ENCODE measurements around the gene RBM45.
"Not testable (repeated sequence)": the region's sequence is repeated elsewhere in the genome, so short reads cannot be mapped to it uniquely, and the experiment has no call there.

The RBM45 gene

GRCh38 chr2:178076130-178076529, 36.1 kb upstream of the RBM45 start:
- Histone ChIP-seq H2BK5ac (ENCODE audit: low read length) (no peak overlapping the region), H3K9ac (ENCODE audit: low read length) (no peak overlapping the region), H3K4me2 (ENCODE audit: low read length) (no peak overlapping the region), H2BK15ac (replicated peaks; ENCODE audit: low read depth) (no peak overlapping the region), H3K79me2 (ENCODE audit: control insufficient read depth, insufficient read depth, low read length) (no peaks in the 10 kb centered on the region), H2BK120ac (ENCODE audit: low read depth, low read length) (no peak overlapping the region), H4K5ac (ENCODE audit: low read length) (no peak overlapping the region), H3K79me1 (ENCODE audit: low read length) (no peaks in the 10 kb centered on the region), H3K4me3 (ENCODE audit: low read length) (no peak overlapping the region), H3K56ac (ENCODE audit: low read length) (no peak overlapping the region), H3K4me1 (ENCODE audit: control insufficient read depth, low read depth, low read length) (no peaks in the 10 kb centered on the region), H3K4ac (ENCODE audit: low read depth, low read length) (no peak overlapping the region), H3K18ac (ENCODE audit: low read length) (no peak overlapping the region), H3K27me3 (ENCODE audit: insufficient read depth, low read length, poor library complexity) (no peaks in the 10 kb centered on the region), H3K36me3 (ENCODE audit: control insufficient read depth, insufficient read depth, low read length) (no peaks in the 10 kb centered on the region), H3K23ac (ENCODE audit: low read length) (no peak overlapping the region), H3K27ac (ENCODE audit: low read depth, low read length) (no peak overlapping the region), H2AK5ac (ENCODE audit: low read length) (no peak overlapping the region), H4K8ac (ENCODE audit: low read depth, low read length) (no peak overlapping the region)
- DNase-seq: no peak

DNA sequence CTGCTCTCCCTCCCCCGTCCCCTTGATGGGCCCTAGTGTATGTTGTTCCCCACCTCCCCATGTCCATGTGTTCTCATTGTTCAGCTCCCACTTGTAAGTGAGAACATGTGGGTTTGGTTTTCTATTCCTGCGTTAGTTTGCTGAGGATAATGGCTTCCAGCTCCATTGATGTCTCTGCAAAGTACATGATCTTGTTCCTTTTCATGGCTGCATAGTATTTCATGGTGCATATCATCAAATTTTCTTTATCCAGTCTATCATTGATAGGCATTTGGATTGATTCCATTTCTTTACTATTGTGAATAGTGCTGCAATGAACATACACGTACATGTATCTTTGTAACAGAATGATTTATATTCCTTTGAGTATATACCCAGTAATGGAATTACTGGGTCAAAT, 33.0 kb upstream of the RBM45 start:
- WGBS (ENCODE audit: extremely low coverage, insufficient coverage, low lambda C conversion rate): no CpG with 5 or more reads among the region's 3 CpGs
- not testable (repeated sequence) for H3K4me3 ChIP-seq (ENCODE audit: low read length); H3K56ac ChIP-seq (ENCODE audit: low read length); H2BK120ac ChIP-seq (ENCODE audit: low read depth, low read length); H3K27ac ChIP-seq (ENCODE audit: low read depth, low read length); DNase-seq; H3K4ac ChIP-seq (ENCODE audit: low read depth, low read length); H4K8ac ChIP-seq (ENCODE audit: low read depth, low read length); H3K36me3 ChIP-seq (ENCODE audit: control insufficient read depth, insufficient read depth, low read length); H3K4me2 ChIP-seq (ENCODE audit: low read length); H3K79me1 ChIP-seq (ENCODE audit: low read length); H3K23ac ChIP-seq (ENCODE audit: low read length); H3K27me3 ChIP-seq (ENCODE audit: insufficient read depth, low read length, poor library complexity); H2BK15ac ChIP-seq (replicated peaks; ENCODE audit: low read depth); H3K4me1 ChIP-seq (ENCODE audit: control insufficient read depth, low read depth, low read length); H3K18ac ChIP-seq (ENCODE audit: low read length); H4K5ac ChIP-seq (ENCODE audit: low read length); H3K9ac ChIP-seq (ENCODE audit: low read length); H3K79me2 ChIP-seq (ENCODE audit: control insufficient read depth, insufficient read depth, low read length); H2BK5ac ChIP-seq (ENCODE audit: low read length); H2AK5ac ChIP-seq (ENCODE audit: low read length)

DNA sequence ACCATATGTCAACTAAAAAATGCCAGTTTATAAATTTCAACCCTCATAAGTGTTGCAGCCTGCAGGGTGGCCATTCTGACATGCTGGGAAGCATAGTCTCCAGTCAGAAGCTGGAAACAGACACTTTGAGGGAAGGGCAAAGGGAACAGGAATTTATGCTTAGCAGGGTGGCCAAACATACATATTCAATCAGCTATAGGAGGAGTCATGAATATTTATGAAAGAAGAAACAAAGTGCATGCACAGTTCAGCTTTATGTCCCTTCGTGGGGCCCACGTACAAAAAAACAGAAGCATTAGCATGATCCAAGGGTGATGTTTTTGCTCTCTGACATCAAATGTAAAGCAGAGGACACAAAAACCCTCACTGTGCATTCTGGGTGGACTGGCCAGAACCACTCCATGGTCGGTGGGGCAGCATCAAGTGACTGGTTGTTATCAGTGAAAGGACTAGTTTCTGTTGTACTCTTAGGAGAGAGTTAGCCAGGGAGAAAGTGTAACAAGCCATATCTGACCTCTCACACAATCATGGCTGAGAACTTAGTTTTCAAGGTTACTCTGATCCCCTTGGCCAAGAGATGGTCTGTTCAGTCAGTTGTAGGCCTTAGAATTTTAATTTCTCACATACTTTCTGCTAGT, 29.7 kb upstream of the RBM45 start:
- no peak for DNase-seq
- WGBS (ENCODE audit: extremely low coverage, insufficient coverage, low lambda C conversion rate): no CpG with 5 or more reads among the region's 3 CpGs

DNA sequence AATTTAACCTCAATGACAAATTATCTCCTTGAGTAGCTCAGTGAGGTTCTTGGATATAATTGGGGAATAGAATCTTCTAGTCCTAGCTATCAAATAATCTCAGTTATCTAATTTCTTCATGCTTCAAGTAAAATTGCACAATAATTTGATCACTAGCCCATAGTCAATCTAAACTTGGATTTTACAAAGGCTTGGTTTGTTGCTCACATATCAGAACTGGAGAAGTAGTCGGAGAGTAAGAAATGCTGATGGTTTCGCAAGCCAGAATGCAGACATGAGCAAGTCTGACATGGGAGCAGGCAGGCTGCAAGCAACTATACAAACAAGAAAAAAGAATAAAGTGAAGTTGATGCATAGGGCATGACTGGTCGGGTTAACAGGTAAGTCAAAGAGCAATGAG, 28.0 kb upstream of the RBM45 start:
- Histone ChIP-seq H3K9ac (ENCODE audit: low read length) (no peak overlapping the region), H3K23ac (ENCODE audit: low read length) (no peak overlapping the region), H3K36me3 (ENCODE audit: control insufficient read depth, insufficient read depth, low read length) (no peaks in the 10 kb centered on the region), H2BK120ac (ENCODE audit: low read depth, low read length) (no peak overlapping the region), H2AK5ac (ENCODE audit: low read length) (no peak overlapping the region), H3K18ac (ENCODE audit: low read length) (no peak overlapping the region), H3K4me1 (ENCODE audit: control insufficient read depth, low read depth, low read length) (no peaks in the 10 kb centered on the region), H2BK5ac (ENCODE audit: low read length) (no peak overlapping the region), H3K4ac (ENCODE audit: low read depth, low read length) (no peak overlapping the region), H3K27me3 (ENCODE audit: insufficient read depth, low read length, poor library complexity) (no peaks in the 10 kb centered on the region), H4K5ac (ENCODE audit: low read length) (no peak overlapping the region), H3K79me1 (ENCODE audit: low read length) (no peaks in the 10 kb centered on the region), H2BK15ac (replicated peaks; ENCODE audit: low read depth) (no peak overlapping the region), H3K4me2 (ENCODE audit: low read length) (no peak overlapping the region), H3K27ac (ENCODE audit: low read depth, low read length) (no peak overlapping the region), H4K8ac (ENCODE audit: low read depth, low read length) (no peak overlapping the region), H3K79me2 (ENCODE audit: control insufficient read depth, insufficient read depth, low read length) (no peaks in the 10 kb centered on the region), H3K56ac (ENCODE audit: low read length) (no peak overlapping the region), H3K4me3 (ENCODE audit: low read length) (no peak overlapping the region)
- DNase-seq: no peak
- WGBS (ENCODE audit: extremely low coverage, insufficient coverage, low lambda C conversion rate): no CpG with 5 or more reads among the region's 3 CpGs

More for the DNA sequence above, 29.7 kb upstream of the RBM45 start:
- H4K5ac ChIP-seq (ENCODE audit: low read length): no peak overlapping the region
- no peak overlapping the region for H3K9ac ChIP-seq (ENCODE audit: low read length)
- H3K4me1 ChIP-seq (ENCODE audit: control insufficient read depth, low read depth, low read length): no peaks in the 10 kb centered on the region
- H2BK5ac ChIP-seq (ENCODE audit: low read length): no peak overlapping the region
- H4K8ac ChIP-seq (ENCODE audit: low read depth, low read length): no peak overlapping the region
- H3K27ac ChIP-seq (ENCODE audit: low read depth, low read length): no peak overlapping the region
- no peak overlapping the region for H2BK120ac ChIP-seq (ENCODE audit: low read depth, low read length)
- H3K23ac ChIP-seq (ENCODE audit: low read length): no peak overlapping the region
- H3K4ac ChIP-seq (ENCODE audit: low read depth, low read length): no peak overlapping the region
- no peaks in the 10 kb centered on the region for H3K36me3 ChIP-seq (ENCODE audit: control insufficient read depth, insufficient read depth, low read length)
- no peak overlapping the region for H3K4me3 ChIP-seq (ENCODE audit: low read length)
- no peaks in the 10 kb centered on the region for H3K79me2 ChIP-seq (ENCODE audit: control insufficient read depth, insufficient read depth, low read length)
- H3K56ac ChIP-seq (ENCODE audit: low read length): no peak overlapping the region
- H2BK15ac ChIP-seq (replicated peaks; ENCODE audit: low read depth): no peak overlapping the region
- H2AK5ac ChIP-seq (ENCODE audit: low read length): no peak overlapping the region
- no peak overlapping the region for H3K4me2 ChIP-seq (ENCODE audit: low read length)
- no peaks in the 10 kb centered on the region for H3K27me3 ChIP-seq (ENCODE audit: insufficient read depth, low read length, poor library complexity)
- no peaks in the 10 kb centered on the region for H3K79me1 ChIP-seq (ENCODE audit: low read length)
- no peak overlapping the region for H3K18ac ChIP-seq (ENCODE audit: low read length)

- Histone ChIP-seq H3K56ac (ENCODE audit: low read length) (no peak overlapping the region), H2BK15ac (replicated peaks; ENCODE audit: low read depth) (no peak overlapping the region), H3K4ac (ENCODE audit: low read depth, low read length) (no peak overlapping the region), H3K4me1 (ENCODE audit: control insufficient read depth, low read depth, low read length) (no peaks in the 10 kb centered on the region), H3K18ac (ENCODE audit: low read length) (no peak overlapping the region), H2BK5ac (ENCODE audit: low read length) (no peak overlapping the region), H3K36me3 (ENCODE audit: control insufficient read depth, insufficient read depth, low read length) (no peaks in the 10 kb centered on the region), H3K27ac (ENCODE audit: low read depth, low read length) (peak overlapping the region; percentile 36), H2AK5ac (ENCODE audit: low read length) (no peak overlapping the region), H3K79me2 (ENCODE audit: control insufficient read depth, insufficient read depth, low read length) (no peaks in the 10 kb centered on the region), H3K9ac (ENCODE audit: low read length) (no peak overlapping the region), H3K4me3 (ENCODE audit: low read length) (no peak overlapping the region), H3K4me2 (ENCODE audit: low read length) (no peak overlapping the region), H3K27me3 (ENCODE audit: insufficient read depth, low read length, poor library complexity) (no peaks in the 10 kb centered on the region), H3K79me1 (ENCODE audit: low read length) (no peaks in the 10 kb centered on the region), H3K23ac (ENCODE audit: low read length) (no peak overlapping the region), H4K5ac (ENCODE audit: low read length) (no peak overlapping the region), H4K8ac (ENCODE audit: low read depth, low read length) (no peak overlapping the region), H2BK120ac (ENCODE audit: low read depth, low read length) (no peak overlapping the region)
- no CpG with 5 or more reads among the region's 6 CpGs for WGBS (ENCODE audit: extremely low coverage, insufficient coverage, low lambda C conversion rate)
- DNase-seq: no peak
Observed at GRCh38 chr2:178088774-178089270, 23.4 kb upstream of the RBM45 start.

DNA sequence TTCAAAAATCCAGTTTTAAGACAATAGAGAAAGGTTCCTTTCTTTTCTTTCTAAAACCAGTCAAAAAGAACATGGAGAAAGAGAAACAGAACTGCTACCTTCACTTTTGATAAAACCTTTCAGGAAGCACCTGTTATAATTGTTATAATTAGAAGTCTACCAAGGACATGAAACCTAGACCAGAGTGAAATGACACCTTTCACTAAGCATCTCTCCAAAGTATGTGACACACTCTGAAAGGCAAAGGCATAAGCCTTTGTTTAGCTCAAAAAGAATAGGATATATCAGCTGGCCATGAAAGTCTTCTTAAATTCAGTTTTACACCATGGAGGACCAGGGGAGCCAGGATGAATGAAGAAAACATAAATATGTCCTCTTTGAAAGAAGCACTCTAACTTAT, 18.8 kb upstream of the RBM45 start:
- Histone ChIP-seq H3K18ac (ENCODE audit: low read length) (no peak overlapping the region), H3K56ac (ENCODE audit: low read length) (no peak overlapping the region), H3K36me3 (ENCODE audit: control insufficient read depth, insufficient read depth, low read length) (no peaks in the 10 kb centered on the region), H3K4ac (ENCODE audit: low read depth, low read length) (no peak overlapping the region), H3K4me2 (ENCODE audit: low read length) (no peak overlapping the region), H3K79me1 (ENCODE audit: low read length) (no peaks in the 10 kb centered on the region), H2BK5ac (ENCODE audit: low read length) (no peak overlapping the region), H3K79me2 (ENCODE audit: control insufficient read depth, insufficient read depth, low read length) (no peaks in the 10 kb centered on the region), H3K4me3 (ENCODE audit: low read length) (no peak overlapping the region), H4K5ac (ENCODE audit: low read length) (no peak overlapping the region), H2BK15ac (replicated peaks; ENCODE audit: low read depth) (no peak overlapping the region), H3K4me1 (ENCODE audit: control insufficient read depth, low read depth, low read length) (no peaks in the 10 kb centered on the region), H3K23ac (ENCODE audit: low read length) (no peak overlapping the region), H4K8ac (ENCODE audit: low read depth, low read length) (no peak overlapping the region), H2AK5ac (ENCODE audit: low read length) (no peak overlapping the region), H3K27ac (ENCODE audit: low read depth, low read length) (no peak overlapping the region), H3K9ac (ENCODE audit: low read length) (no peak overlapping the region), H2BK120ac (ENCODE audit: low read depth, low read length) (no peak overlapping the region), H3K27me3 (ENCODE audit: insufficient read depth, low read length, poor library complexity) (no peaks in the 10 kb centered on the region)
- DNase-seq: no peak

Measured in mesendoderm (in vitro differentiated cells).